ENCODE results near the gene EXOSC3.

Gene EXOSC3

GRCh38 chr9:37732086-37732741, 52.6 kb downstream of the EXOSC3 start:
- no peak for DNase-seq (ENCODE audit: low spot score)

GRCh38 chr9:37730839-37731238, 54.0 kb downstream of the EXOSC3 start:
- no peak for DNase-seq (ENCODE audit: low spot score)

GRCh38 chr9:37730256-37730655, 54.6 kb downstream of the EXOSC3 start:
- DNase-seq (ENCODE audit: low spot score) = no peak

All from RKO (cell line).